ENCODE measurements around the gene LRBA. TPM values are rescaled to one million over a fixed set of nuclear protein-coding genes. Genes with fewer than 3 reads are reported as not detected.
"Not testable (repeated sequence)": the region's sequence is repeated elsewhere in the genome, so short reads cannot be mapped to it uniquely, and the experiment has no call there.

The LRBA gene, protein sequence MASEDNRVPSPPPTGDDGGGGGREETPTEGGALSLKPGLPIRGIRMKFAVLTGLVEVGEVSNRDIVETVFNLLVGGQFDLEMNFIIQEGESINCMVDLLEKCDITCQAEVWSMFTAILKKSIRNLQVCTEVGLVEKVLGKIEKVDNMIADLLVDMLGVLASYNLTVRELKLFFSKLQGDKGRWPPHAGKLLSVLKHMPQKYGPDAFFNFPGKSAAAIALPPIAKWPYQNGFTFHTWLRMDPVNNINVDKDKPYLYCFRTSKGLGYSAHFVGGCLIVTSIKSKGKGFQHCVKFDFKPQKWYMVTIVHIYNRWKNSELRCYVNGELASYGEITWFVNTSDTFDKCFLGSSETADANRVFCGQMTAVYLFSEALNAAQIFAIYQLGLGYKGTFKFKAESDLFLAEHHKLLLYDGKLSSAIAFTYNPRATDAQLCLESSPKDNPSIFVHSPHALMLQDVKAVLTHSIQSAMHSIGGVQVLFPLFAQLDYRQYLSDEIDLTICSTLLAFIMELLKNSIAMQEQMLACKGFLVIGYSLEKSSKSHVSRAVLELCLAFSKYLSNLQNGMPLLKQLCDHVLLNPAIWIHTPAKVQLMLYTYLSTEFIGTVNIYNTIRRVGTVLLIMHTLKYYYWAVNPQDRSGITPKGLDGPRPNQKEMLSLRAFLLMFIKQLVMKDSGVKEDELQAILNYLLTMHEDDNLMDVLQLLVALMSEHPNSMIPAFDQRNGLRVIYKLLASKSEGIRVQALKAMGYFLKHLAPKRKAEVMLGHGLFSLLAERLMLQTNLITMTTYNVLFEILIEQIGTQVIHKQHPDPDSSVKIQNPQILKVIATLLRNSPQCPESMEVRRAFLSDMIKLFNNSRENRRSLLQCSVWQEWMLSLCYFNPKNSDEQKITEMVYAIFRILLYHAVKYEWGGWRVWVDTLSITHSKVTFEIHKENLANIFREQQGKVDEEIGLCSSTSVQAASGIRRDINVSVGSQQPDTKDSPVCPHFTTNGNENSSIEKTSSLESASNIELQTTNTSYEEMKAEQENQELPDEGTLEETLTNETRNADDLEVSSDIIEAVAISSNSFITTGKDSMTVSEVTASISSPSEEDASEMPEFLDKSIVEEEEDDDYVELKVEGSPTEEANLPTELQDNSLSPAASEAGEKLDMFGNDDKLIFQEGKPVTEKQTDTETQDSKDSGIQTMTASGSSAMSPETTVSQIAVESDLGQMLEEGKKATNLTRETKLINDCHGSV (N-terminal part only)
- total RNA-seq, result 10 to 100 TPM; 53.7 to 54.6 TPM

DNA sequence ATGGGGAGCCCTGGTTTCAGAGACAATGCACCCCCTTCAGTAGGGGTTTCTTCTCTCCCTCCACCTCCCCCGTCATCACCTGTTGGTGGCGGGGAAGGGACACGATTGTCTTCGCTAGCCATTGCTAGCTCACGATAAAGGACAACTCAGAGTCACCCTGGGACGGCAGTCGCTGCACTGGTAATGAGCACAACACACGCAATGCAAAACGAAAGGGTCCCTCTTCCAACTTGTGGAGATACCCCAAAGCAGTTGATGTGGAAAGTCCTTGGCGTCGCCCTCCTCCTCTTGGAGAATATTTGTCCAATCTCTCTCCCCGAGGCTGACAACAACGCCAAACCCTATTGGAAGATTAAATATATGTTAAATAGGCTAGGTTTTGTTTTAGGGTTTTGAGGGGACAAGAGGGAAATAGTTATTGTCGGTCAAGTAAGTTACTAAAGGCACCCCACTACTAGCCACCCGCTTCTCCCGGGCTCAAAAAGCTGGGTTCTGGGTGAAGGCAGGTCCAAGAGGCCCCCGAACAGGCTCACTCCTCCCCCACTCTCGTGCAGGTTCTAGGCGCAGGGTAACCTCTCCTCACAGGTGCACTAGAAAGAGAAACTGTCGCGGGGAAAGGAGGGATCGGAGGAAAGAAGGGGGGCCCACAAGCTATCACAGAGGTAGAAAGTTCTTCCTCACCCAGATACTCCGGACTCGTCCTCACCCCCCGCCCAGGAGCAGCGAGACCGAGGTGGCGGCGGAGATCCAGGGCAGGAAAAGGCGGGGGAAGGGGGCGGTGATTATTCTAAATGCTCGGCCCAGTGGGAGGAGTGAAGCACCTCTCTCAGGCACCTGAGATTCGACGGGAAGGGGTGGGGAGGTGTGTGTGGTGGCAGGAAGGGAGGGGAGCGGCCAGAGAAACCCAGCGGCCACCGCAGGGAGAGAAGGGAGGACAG is at the start of gene LRBA:
Gene LRBA, minus strand, starts transcription at position 764 of the 938 bp plus-strand sequence. Its CDS starts 642 bp downstream, at position 122.
- CTCF ChIA-PET, result interaction anchor here (1.1 to 1.6 kb wide), 2 partner anchors 14 to 85 kb away, joined by 3 to 8 read pairs; no protein-coding TSS in a partner anchor
- intact Hi-C loops (cut with micrococcal nuclease), result loop anchor here (1.0 to 5.0 kb wide), 6 partner anchors 16 to 747 kb away; partner anchors contain the start of genes FHIP1A, GATB and RPS3A

DNA sequence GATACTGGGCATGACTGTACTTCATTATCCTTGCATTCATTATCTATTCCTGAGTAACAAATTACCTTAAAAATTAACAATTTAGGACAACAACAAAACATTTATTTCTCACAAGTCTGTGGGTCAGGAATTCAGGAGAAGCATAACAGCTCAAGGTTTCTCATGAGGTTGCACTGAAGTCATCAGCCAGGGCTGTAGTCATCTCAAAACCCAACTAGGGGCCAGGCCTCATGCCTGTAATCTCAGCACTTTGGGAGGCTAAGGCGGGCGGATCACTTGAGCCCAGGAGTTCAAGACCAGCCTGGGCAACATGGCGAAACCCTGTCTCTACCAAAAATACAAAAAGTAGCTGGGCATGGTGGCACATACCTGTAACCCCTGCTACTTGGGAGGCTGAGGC is 48.1 kb upstream of the LRBA start:
- H3K4me1 Mint-ChIP-seq (ENCODE audit: low read depth); intact Hi-C loops (cut with micrococcal nuclease); DNase-seq; H3K36me3 Mint-ChIP-seq (ENCODE audit: low read depth); H3K27ac Mint-ChIP-seq; CTCF ChIA-PET; H3K4me3 Mint-ChIP-seq; H3K9me3 Mint-ChIP-seq; H3K27me3 Mint-ChIP-seq (ENCODE audit: low read depth): not testable (repeated sequence)

More for the DNA sequence above, at the start of gene LRBA:
- Mint-ChIP-seq H3K9me3 (no peaks in the 10 kb centered on the region), H3K4me1 (ENCODE audit: low read depth) (peaks cover 20% of the 10 kb centered on the region), H3K27ac (peak within 1 kb of the TSS; percentile 99), H3K27me3 (ENCODE audit: low read depth) (no peaks in the 10 kb centered on the region), H3K4me3 (peak within 1 kb of the TSS; percentile 100), H3K36me3 (ENCODE audit: low read depth) (peaks cover 21% of the 10 kb centered on the region)
- DNase-seq, result peak; percentile 91

DNA sequence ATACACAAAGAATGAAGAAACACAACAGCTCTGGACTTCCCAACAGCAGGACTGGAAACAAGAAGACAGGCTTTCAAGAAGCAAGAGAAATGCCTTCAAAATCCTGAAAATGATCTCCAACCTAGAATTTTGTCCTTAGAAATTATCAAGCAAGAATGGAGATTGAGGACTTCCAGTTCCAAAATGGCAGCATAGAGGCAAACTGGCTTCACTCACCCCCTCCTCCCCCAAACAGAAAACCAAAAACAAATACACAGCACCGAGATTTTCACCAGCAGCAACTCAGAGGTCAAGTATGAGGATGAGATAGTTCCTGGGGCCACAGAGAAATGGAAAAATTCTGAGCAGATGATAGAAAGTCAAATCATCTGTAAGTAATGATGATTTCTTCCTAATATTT is 40.5 kb upstream of the LRBA start:
- no peak for DNase-seq
- H3K27ac Mint-ChIP-seq, result no peak overlapping the region
- H3K4me3 Mint-ChIP-seq, result no peak overlapping the region
- H3K9me3 Mint-ChIP-seq, result no peaks in the 10 kb centered on the region
- no peaks in the 10 kb centered on the region for H3K27me3 Mint-ChIP-seq (ENCODE audit: low read depth)
- intact Hi-C loops (cut with micrococcal nuclease), result no loop called here
- CTCF ChIA-PET, result no interaction called here
- H3K36me3 Mint-ChIP-seq (ENCODE audit: low read depth), result no peaks in the 10 kb centered on the region
- H3K4me1 Mint-ChIP-seq (ENCODE audit: low read depth), result no peaks in the 10 kb centered on the region

DNA sequence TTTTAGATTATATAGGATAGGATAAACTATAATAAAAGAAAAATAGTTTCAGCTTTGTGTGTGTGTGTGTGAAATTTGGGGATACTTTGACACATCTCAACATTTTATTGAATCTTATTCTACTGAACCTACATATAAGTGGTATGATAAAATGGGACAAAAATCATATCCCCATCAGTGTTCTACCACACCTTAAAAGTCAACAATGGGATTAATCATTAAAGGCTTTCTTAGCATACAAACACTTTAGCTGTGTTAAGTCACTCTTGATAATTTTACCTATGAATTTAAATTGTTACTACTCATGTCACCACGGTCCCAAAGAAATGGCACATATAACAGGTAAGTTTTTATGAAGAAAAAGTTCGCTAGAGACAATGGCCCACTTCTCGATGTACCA is 37.7 kb upstream of the LRBA start:
- Mint-ChIP-seq H3K36me3 (ENCODE audit: low read depth) (no peaks in the 10 kb centered on the region), H3K27ac (no peak overlapping the region), H3K27me3 (ENCODE audit: low read depth) (no peaks in the 10 kb centered on the region), H3K4me1 (ENCODE audit: low read depth) (no peaks in the 10 kb centered on the region), H3K9me3 (no peaks in the 10 kb centered on the region), H3K4me3 (no peak overlapping the region)
- no peak for DNase-seq
- CTCF ChIA-PET, result no interaction called here
- intact Hi-C loops (cut with micrococcal nuclease), result no loop called here

DNA sequence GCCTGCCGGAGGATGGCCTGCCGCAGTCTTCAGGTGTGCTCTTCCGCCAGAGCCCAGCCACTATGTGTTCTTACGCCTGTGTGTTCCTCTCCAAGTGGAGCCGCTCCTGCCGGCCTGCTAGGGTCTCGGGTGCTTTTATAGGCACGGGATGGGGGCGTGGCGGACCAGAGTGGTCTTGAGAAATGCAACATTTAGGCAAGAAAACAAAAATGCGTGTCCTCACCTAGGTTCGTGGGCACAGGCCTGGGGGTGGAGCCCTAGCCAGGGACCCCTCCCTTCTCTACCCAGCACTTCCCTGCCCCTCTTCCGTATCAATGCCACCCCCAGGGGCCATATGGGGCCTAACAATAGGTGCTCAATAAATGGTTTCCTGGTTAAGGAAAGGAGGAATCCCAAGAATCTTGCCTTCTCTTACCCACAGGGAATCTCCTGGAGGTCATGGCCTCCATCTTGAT is 34.4 kb upstream of the LRBA start:
- H3K4me1 Mint-ChIP-seq (ENCODE audit: low read depth), result no peaks in the 10 kb centered on the region
- H3K36me3 Mint-ChIP-seq (ENCODE audit: low read depth), result no peaks in the 10 kb centered on the region
- H3K27me3 Mint-ChIP-seq (ENCODE audit: low read depth), result no peaks in the 10 kb centered on the region
- DNase-seq, result no peak
- CTCF ChIA-PET, result no interaction called here
- no peak overlapping the region for H3K27ac Mint-ChIP-seq
- intact Hi-C loops (cut with micrococcal nuclease), result loop anchor here (5.0 to 10.0 kb wide), 2 partner anchors 232 to 1035 kb away; no protein-coding TSS in a partner anchor
- H3K9me3 Mint-ChIP-seq, result no peaks in the 10 kb centered on the region
- no peak overlapping the region for H3K4me3 Mint-ChIP-seq

DNA sequence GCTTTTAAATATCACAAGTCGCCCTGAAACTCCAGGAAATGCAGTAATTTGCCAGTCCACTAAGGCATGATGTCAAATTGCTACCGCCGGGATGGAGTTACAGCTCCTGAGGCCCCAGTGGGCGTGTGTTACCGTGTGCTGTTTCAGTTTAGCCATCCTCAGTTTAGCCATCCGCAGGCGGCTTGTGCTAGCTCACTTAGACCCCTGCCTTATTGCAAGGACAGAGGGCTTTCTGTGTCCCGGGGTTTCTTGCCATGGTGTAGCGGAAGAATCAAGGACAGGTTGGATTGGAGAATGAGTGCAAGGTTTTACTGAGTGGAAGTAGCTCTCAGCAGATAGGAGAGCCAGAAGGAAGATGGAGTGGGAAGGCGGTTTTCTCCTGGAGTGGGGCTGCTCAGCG is 33.8 kb upstream of the LRBA start:
- Mint-ChIP-seq H3K4me3 (no peak overlapping the region), H3K36me3 (ENCODE audit: low read depth) (no peaks in the 10 kb centered on the region), H3K4me1 (ENCODE audit: low read depth) (peaks cover under 1% of the 10 kb centered on the region), H3K27ac (no peak overlapping the region), H3K27me3 (ENCODE audit: low read depth) (no peaks in the 10 kb centered on the region), H3K9me3 (no peaks in the 10 kb centered on the region)
- DNase-seq, result no peak
- CTCF ChIA-PET, result interaction anchor here (1.2 kb wide), 1 partner anchor 182 kb away, joined by 3 read pairs; no protein-coding TSS in a partner anchor
- intact Hi-C loops (cut with micrococcal nuclease), result loop anchor here (5.0 to 10.0 kb wide), 2 partner anchors 232 to 1034 kb away; no protein-coding TSS in a partner anchor

DNA sequence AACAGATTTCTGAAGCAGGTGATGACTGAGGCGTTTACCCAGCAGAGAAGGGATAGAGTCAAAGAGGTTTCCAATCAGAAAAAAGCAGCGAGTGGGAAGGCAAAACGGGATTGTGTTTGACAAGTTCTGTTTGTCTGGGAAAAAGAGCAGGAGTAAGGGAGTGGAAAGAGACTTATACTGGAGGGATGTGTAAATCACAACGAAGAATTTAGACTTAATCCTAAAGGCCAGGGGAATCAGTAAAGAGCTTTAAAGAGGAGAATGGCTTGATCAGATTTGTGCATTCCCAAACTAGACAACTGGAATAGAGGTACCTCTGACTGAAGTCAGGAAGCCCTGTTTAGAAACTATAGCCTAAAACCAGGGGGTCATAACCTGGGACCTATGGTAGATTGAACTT is 31.5 kb upstream of the LRBA start:
- Mint-ChIP-seq H3K36me3 (ENCODE audit: low read depth) (no peaks in the 10 kb centered on the region), H3K4me3 (no peak overlapping the region), H3K27me3 (ENCODE audit: low read depth) (no peaks in the 10 kb centered on the region), H3K9me3 (no peaks in the 10 kb centered on the region), H3K4me1 (ENCODE audit: low read depth) (peaks cover 4% of the 10 kb centered on the region), H3K27ac (no peak overlapping the region)
- CTCF ChIA-PET, result interaction anchor here (0.7 kb wide), 1 partner anchor 35 kb away, joined by 3 read pairs; no protein-coding TSS in a partner anchor
- intact Hi-C loops (cut with micrococcal nuclease), result loop anchor here (1.0 to 10.0 kb wide), 5 partner anchors 32 to 1032 kb away; no protein-coding TSS in a partner anchor
- no peak for DNase-seq

DNA sequence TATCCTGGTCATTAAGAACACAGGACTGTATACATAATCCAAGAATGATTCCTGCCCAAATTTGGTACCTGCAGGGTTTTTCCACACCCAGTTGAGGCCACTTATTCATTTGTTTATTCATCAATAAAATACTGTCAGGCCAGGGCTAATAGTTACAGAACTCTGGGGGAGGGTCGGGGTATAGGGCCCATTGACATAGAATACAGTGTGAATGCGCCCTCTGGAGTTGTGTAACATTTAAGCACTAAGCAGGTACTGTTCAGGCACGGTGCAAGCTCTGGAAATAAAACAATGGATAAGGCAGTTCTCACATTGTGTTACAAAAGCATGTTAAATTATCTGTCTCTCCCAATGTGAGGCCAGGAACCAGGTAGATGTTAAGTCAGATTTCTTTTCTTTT is 30.8 kb upstream of the LRBA start:
- Mint-ChIP-seq H3K36me3 (ENCODE audit: low read depth) (no peaks in the 10 kb centered on the region), H3K27me3 (ENCODE audit: low read depth) (no peaks in the 10 kb centered on the region), H3K4me1 (ENCODE audit: low read depth) (peaks cover 4% of the 10 kb centered on the region), H3K4me3 (no peak overlapping the region), H3K9me3 (no peaks in the 10 kb centered on the region), H3K27ac (no peak overlapping the region)
- CTCF ChIA-PET, result no interaction called here
- DNase-seq, result peak; percentile 36
- intact Hi-C loops (cut with micrococcal nuclease), result loop anchor here (1.0 to 10.0 kb wide), 5 partner anchors 32 to 1031 kb away; no protein-coding TSS in a partner anchor

DNA sequence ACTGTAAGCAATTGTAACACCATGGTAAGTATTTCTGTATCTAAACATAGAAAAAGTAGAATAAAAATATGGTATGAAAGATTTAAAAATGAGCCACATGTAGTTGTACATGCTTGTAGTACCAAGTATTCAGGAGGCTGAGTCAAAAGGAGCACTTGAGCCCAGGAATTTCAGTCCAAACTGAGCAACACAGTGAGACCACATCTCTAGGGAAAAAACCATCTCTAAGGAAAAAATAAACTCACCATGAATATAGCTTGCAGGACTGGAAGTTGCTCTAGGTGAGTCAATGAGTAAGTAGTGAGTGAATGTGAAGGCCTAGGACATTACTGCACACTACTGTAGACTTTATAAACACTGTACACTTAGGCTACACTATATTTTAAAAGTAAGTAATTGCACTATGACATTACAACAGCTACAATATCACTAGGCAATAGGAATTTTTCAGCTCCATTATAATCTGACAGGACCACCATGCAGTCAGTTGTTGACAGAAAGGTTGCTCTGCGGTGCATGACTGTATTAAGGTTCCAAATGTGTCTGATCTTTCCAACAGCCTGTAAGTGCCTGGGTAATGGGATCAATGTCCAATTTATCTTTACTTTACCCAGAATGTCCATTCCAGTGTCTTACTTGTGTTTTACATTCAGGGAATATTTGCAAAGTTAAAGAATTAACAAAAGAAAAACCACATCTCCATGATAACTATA is 28.9 kb upstream of the LRBA start:
- H3K9me3 Mint-ChIP-seq, result no peaks in the 10 kb centered on the region
- intact Hi-C loops (cut with micrococcal nuclease), result loop anchor here (10.0 kb wide), 1 partner anchor 1029 kb away; no protein-coding TSS in a partner anchor
- no peak overlapping the region for H3K27ac Mint-ChIP-seq
- H3K27me3 Mint-ChIP-seq (ENCODE audit: low read depth), result no peaks in the 10 kb centered on the region
- CTCF ChIA-PET, result interaction anchor here (0.7 to 1.1 kb wide), 2 partner anchors 26 to 795 kb away, joined by 3 to 4 read pairs; no protein-coding TSS in a partner anchor
- peaks cover 4% of the 10 kb centered on the region for H3K4me1 Mint-ChIP-seq (ENCODE audit: low read depth)
- no peak overlapping the region for H3K4me3 Mint-ChIP-seq
- no peak for DNase-seq
- H3K36me3 Mint-ChIP-seq (ENCODE audit: low read depth), result no peaks in the 10 kb centered on the region

DNA sequence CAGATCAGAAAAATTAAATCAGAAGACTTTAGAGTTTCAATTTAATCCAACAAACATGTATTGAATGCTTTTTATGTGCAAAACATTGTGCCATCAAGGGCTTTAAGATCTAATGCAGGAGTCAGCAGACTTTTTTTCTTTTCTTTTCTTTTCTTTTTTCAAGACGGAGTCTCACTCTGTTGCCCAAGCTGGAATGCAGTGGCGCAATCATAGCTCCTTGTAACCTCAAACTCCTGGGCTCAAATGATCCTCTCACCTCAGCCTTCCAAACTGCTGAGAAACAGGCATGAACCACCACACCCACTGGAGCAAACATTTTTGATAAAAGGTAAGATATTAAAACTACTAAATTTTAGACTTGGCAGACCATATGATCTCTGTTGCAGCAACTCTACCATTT is 24.6 kb upstream of the LRBA start:
- Mint-ChIP-seq H3K4me3 (no peak overlapping the region), H3K27me3 (ENCODE audit: low read depth) (no peaks in the 10 kb centered on the region), H3K36me3 (ENCODE audit: low read depth) (no peaks in the 10 kb centered on the region), H3K27ac (no peak overlapping the region), H3K4me1 (ENCODE audit: low read depth) (peaks cover 8% of the 10 kb centered on the region), H3K9me3 (no peaks in the 10 kb centered on the region)
- intact Hi-C loops (cut with micrococcal nuclease), result loop anchor here (10.0 kb wide), 1 partner anchor 1025 kb away; no protein-coding TSS in a partner anchor
- CTCF ChIA-PET, result no interaction called here
- no peak for DNase-seq

Measured in activated naive CD4-positive, alpha-beta T cell treated with anti-CD3 and anti-CD28 coated beads for 36 hours (primary cell).